ENCODE results near the gene RAB11FIP3. TPM values are rescaled to one million over a fixed set of nuclear protein-coding genes. Genes with fewer than 3 reads are reported as not detected.

RAB11FIP3 gene
- total RNA-seq, 2 experiments from 2014 or later = 16.9 to 17.4 TPM

GRCh38 chr16:430904-431303, 5.5 kb downstream of the RAB11FIP3 start:
- H3K4me3 Mint-ChIP-seq = no peak overlapping the region
- peaks cover 22% of the 10 kb centered on the region for H3K4me1 Mint-ChIP-seq
- no peak overlapping the region for H3K27ac Mint-ChIP-seq
- DNase-seq = no peak
- no peaks in the 10 kb centered on the region for H3K27me3 Mint-ChIP-seq
- peaks cover 11% of the 10 kb centered on the region for H3K36me3 Mint-ChIP-seq
- H3K9me3 Mint-ChIP-seq = no peaks in the 10 kb centered on the region

- Mint-ChIP-seq H3K36me3 (no peaks in the 10 kb centered on the region), H3K9me3 (no peaks in the 10 kb centered on the region), H3K4me3 (no peak overlapping the region), H3K27ac (no peak overlapping the region), H3K4me1 (no peaks in the 10 kb centered on the region), H3K27me3 (no peaks in the 10 kb centered on the region)
- no peak for DNase-seq
These were observed 15.2 kb downstream of the RAB11FIP3 start for GRCh38 chr16:440627-441026.

- no peaks in the 10 kb centered on the region for H3K4me1 Mint-ChIP-seq
- no peak for DNase-seq
- H3K27ac Mint-ChIP-seq = no peak overlapping the region
- H3K4me3 Mint-ChIP-seq = no peak overlapping the region
- no peaks in the 10 kb centered on the region for H3K9me3 Mint-ChIP-seq
- no peaks in the 10 kb centered on the region for H3K27me3 Mint-ChIP-seq
- H3K36me3 Mint-ChIP-seq = no peaks in the 10 kb centered on the region
These were observed 16.0 kb downstream of the RAB11FIP3 start for GRCh38 chr16:441447-441846.

- Mint-ChIP-seq H3K4me3 (no peak overlapping the region), H3K27me3 (no peaks in the 10 kb centered on the region), H3K9me3 (no peaks in the 10 kb centered on the region), H3K36me3 (no peaks in the 10 kb centered on the region), H3K27ac (no peak overlapping the region), H3K4me1 (no peaks in the 10 kb centered on the region)
- no peak for DNase-seq
These were observed 17.5 kb downstream of the RAB11FIP3 start for GRCh38 chr16:442976-443375.

- Mint-ChIP-seq H3K27ac (no peak overlapping the region), H3K4me1 (no peaks in the 10 kb centered on the region), H3K36me3 (no peaks in the 10 kb centered on the region), H3K4me3 (no peak overlapping the region), H3K27me3 (no peaks in the 10 kb centered on the region), H3K9me3 (no peaks in the 10 kb centered on the region)
- DNase-seq = no peak
These were observed 18.6 kb downstream of the RAB11FIP3 start for GRCh38 chr16:444027-444426.

GRCh38 chr16:445566-445965, 20.1 kb downstream of the RAB11FIP3 start:
- DNase-seq = no peak
- Mint-ChIP-seq H3K27ac (no peak overlapping the region), H3K4me3 (no peak overlapping the region), H3K36me3 (no peaks in the 10 kb centered on the region), H3K9me3 (no peaks in the 10 kb centered on the region), H3K27me3 (no peaks in the 10 kb centered on the region), H3K4me1 (no peaks in the 10 kb centered on the region)

GRCh38 chr16:450385-450784, 24.9 kb downstream of the RAB11FIP3 start:
- Mint-ChIP-seq H3K9me3 (no peaks in the 10 kb centered on the region), H3K27ac (no peak overlapping the region), H3K4me3 (no peak overlapping the region), H3K4me1 (peaks cover 6% of the 10 kb centered on the region), H3K36me3 (no peaks in the 10 kb centered on the region), H3K27me3 (no peaks in the 10 kb centered on the region)
- no peak for DNase-seq

GRCh38 chr16:450785-451512, 25.5 kb downstream of the RAB11FIP3 start:
- Mint-ChIP-seq H3K9me3 (no peaks in the 10 kb centered on the region), H3K4me3 (no peak overlapping the region), H3K27me3 (no peaks in the 10 kb centered on the region), H3K27ac (no peak overlapping the region), H3K36me3 (no peaks in the 10 kb centered on the region), H3K4me1 (peaks cover 6% of the 10 kb centered on the region)
- no peak for DNase-seq

GRCh38 chr16:454397-454940, 29.0 kb downstream of the RAB11FIP3 start:
- H3K36me3 Mint-ChIP-seq = no peaks in the 10 kb centered on the region
- H3K4me3 Mint-ChIP-seq = no peak overlapping the region
- peaks cover 9% of the 10 kb centered on the region for H3K4me1 Mint-ChIP-seq
- DNase-seq = no peak
- H3K27ac Mint-ChIP-seq = no peak overlapping the region
- H3K9me3 Mint-ChIP-seq = no peaks in the 10 kb centered on the region
- H3K27me3 Mint-ChIP-seq = no peaks in the 10 kb centered on the region

- no peaks in the 10 kb centered on the region for H3K27me3 Mint-ChIP-seq
- H3K27ac Mint-ChIP-seq = no peak overlapping the region
- no peaks in the 10 kb centered on the region for H3K36me3 Mint-ChIP-seq
- H3K4me3 Mint-ChIP-seq = no peak overlapping the region
- DNase-seq = no peak
- H3K4me1 Mint-ChIP-seq = peaks cover 9% of the 10 kb centered on the region
- no peaks in the 10 kb centered on the region for H3K9me3 Mint-ChIP-seq
These were observed 30.0 kb downstream of the RAB11FIP3 start for GRCh38 chr16:455453-455852.

GRCh38 chr16:456891-457483, 31.5 kb downstream of the RAB11FIP3 start:
- Mint-ChIP-seq H3K27ac (no peak overlapping the region), H3K36me3 (peaks cover 4% of the 10 kb centered on the region), H3K9me3 (no peaks in the 10 kb centered on the region), H3K4me3 (no peak overlapping the region), H3K27me3 (no peaks in the 10 kb centered on the region), H3K4me1 (peaks cover 9% of the 10 kb centered on the region)
- DNase-seq = no peak

GRCh38 chr16:457732-458400, 32.4 kb downstream of the RAB11FIP3 start:
- Mint-ChIP-seq H3K27ac (no peak overlapping the region), H3K36me3 (peaks cover 4% of the 10 kb centered on the region), H3K4me3 (no peak overlapping the region), H3K4me1 (peaks cover 9% of the 10 kb centered on the region), H3K9me3 (no peaks in the 10 kb centered on the region), H3K27me3 (no peaks in the 10 kb centered on the region)
- no peak for DNase-seq

- Mint-ChIP-seq H3K27me3 (no peaks in the 10 kb centered on the region), H3K36me3 (peaks cover 4% of the 10 kb centered on the region), H3K4me1 (peaks cover 3% of the 10 kb centered on the region), H3K4me3 (no peak overlapping the region), H3K27ac (no peak overlapping the region), H3K9me3 (no peaks in the 10 kb centered on the region)
- no peak for DNase-seq
These were observed 34.3 kb downstream of the RAB11FIP3 start for GRCh38 chr16:459761-460160.

- no peak for DNase-seq
- Mint-ChIP-seq H3K4me3 (no peak overlapping the region), H3K27me3 (no peaks in the 10 kb centered on the region), H3K27ac (no peak overlapping the region), H3K4me1 (peaks cover 3% of the 10 kb centered on the region), H3K36me3 (peaks cover 4% of the 10 kb centered on the region), H3K9me3 (no peaks in the 10 kb centered on the region)
These were observed 35.3 kb downstream of the RAB11FIP3 start for GRCh38 chr16:460787-461186.

- H3K4me3 Mint-ChIP-seq = no peak overlapping the region
- peaks cover 2% of the 10 kb centered on the region for H3K4me1 Mint-ChIP-seq
These were observed 37.6 kb downstream of the RAB11FIP3 start for GRCh38 chr16:463071-463470.

More at GRCh38 chr16:463071-463470, 37.6 kb downstream of the RAB11FIP3 start:
- peaks cover 4% of the 10 kb centered on the region for H3K36me3 Mint-ChIP-seq
- DNase-seq = no peak
- no peaks in the 10 kb centered on the region for H3K27me3 Mint-ChIP-seq
- no peak overlapping the region for H3K27ac Mint-ChIP-seq
- H3K9me3 Mint-ChIP-seq = no peaks in the 10 kb centered on the region
